KOPT-K1 (cell line): ENCODE measurements around the gene SLC45A2.
A peak's percentile ranks its signal among the peaks of the same experiment; 100 is the strongest.

Experiments
- H3K27ac ChIP-seq: fragments of 200-600 bp; sonication (generic); 2 replicates; pipeline ENCODE4 v1.5.1; 2016; ENCODE audit warnings: antibody characterized with exemption, mild to moderate bottlenecking, low read depth, low read length; ENCODE audit not compliant: poor library complexity, severe bottlenecking
- H3K36me3 ChIP-seq: fragments of 200-600 bp; sonication (generic); 2 replicates; pipeline ENCODE4 v1.5.1; 2017; ENCODE audit warnings: antibody characterized with exemption, mild to moderate bottlenecking, low read length, moderate library complexity; ENCODE audit not compliant: insufficient read depth
- H3K9me3 ChIP-seq: fragments of 200-600 bp; sonication (generic); 2 replicates; pipeline ENCODE4 v1.5.1; 2017; ENCODE audit warnings: antibody characterized with exemption, low read length, mild to moderate bottlenecking; ENCODE audit not compliant: insufficient read depth, poor library complexity, severe bottlenecking

The SLC45A2 gene

GRCh38 chr5:33997331-33997983 lies 13.0 kb upstream of the SLC45A2 start:
- H3K9me3 ChIP-seq = no peaks in the 10 kb centered on the region
- no peak overlapping the region for H3K27ac ChIP-seq
- H3K36me3 ChIP-seq = peaks cover 12% of the 10 kb centered on the region; the same call in 1 of the 2 replicates

- H3K36me3 ChIP-seq = peaks cover 12% of the 10 kb centered on the region; the same call in 1 of the 2 replicates
- H3K9me3 ChIP-seq = no peaks in the 10 kb centered on the region
- no peak overlapping the region for H3K27ac ChIP-seq
These were observed 11.4 kb upstream of the SLC45A2 start for GRCh38 chr5:33995865-33996264.

GRCh38 chr5:33994845-33995244 lies 10.4 kb upstream of the SLC45A2 start:
- no peak overlapping the region for H3K27ac ChIP-seq
- H3K9me3 ChIP-seq = no peaks in the 10 kb centered on the region
- peaks cover 12% of the 10 kb centered on the region; the same call in 1 of the 2 replicates for H3K36me3 ChIP-seq

- Histone ChIP-seq H3K36me3 (peaks cover 21% of the 10 kb centered on the region), H3K27ac (no peak overlapping the region), H3K9me3 (no peaks in the 10 kb centered on the region)
These were observed 8.4 kb upstream of the SLC45A2 start for GRCh38 chr5:33992864-33993263.

- H3K36me3 ChIP-seq = peaks cover 21% of the 10 kb centered on the region
- no peak overlapping the region for H3K27ac ChIP-seq
- peaks cover 7% of the 10 kb centered on the region for H3K9me3 ChIP-seq
These were observed 954 bp upstream of the SLC45A2 start for GRCh38 chr5:33985447-33985846.

GRCh38 chr5:33984178-33984577 lies 315 bp downstream of the SLC45A2 start:
- H3K9me3 ChIP-seq = peaks cover 7% of the 10 kb centered on the region
- no peak overlapping the region for H3K27ac ChIP-seq

GRCh38 chr5:33981408-33982162 lies 2.9 kb downstream of the SLC45A2 start:
- H3K27ac ChIP-seq = no peak overlapping the region
- peaks cover 7% of the 10 kb centered on the region for H3K9me3 ChIP-seq
- no peaks in the 10 kb centered on the region for H3K36me3 ChIP-seq

More at GRCh38 chr5:33984178-33984577, 315 bp downstream of the SLC45A2 start:
- peaks cover 18% of the 10 kb centered on the region for H3K36me3 ChIP-seq

GRCh38 chr5:33980030-33980429 lies 4.5 kb downstream of the SLC45A2 start:
- H3K27ac ChIP-seq = no peak overlapping the region
- no peaks in the 10 kb centered on the region for H3K36me3 ChIP-seq
- H3K9me3 ChIP-seq = no peaks in the 10 kb centered on the region

- no peak overlapping the region for H3K27ac ChIP-seq
- no peaks in the 10 kb centered on the region for H3K9me3 ChIP-seq
- no peaks in the 10 kb centered on the region for H3K36me3 ChIP-seq
These were observed 6.2 kb downstream of the SLC45A2 start for GRCh38 chr5:33978306-33978705.

- Histone ChIP-seq H3K36me3 (no peaks in the 10 kb centered on the region), H3K9me3 (no peaks in the 10 kb centered on the region), H3K27ac (no peak overlapping the region)
These were observed 8.2 kb downstream of the SLC45A2 start for GRCh38 chr5:33976307-33976706.

- no peaks in the 10 kb centered on the region for H3K9me3 ChIP-seq
- H3K36me3 ChIP-seq = no peaks in the 10 kb centered on the region
- no peak overlapping the region for H3K27ac ChIP-seq
These were observed 8.6 kb downstream of the SLC45A2 start for GRCh38 chr5:33975852-33976251.

- Histone ChIP-seq H3K36me3 (no peaks in the 10 kb centered on the region), H3K9me3 (no peaks in the 10 kb centered on the region), H3K27ac (peak overlapping the region; percentile 5)
These were observed 11.2 kb downstream of the SLC45A2 start for GRCh38 chr5:33973271-33973670.

GRCh38 chr5:33969572-33970452 lies 14.7 kb downstream of the SLC45A2 start:
- no peak overlapping the region for H3K27ac ChIP-seq
- no peaks in the 10 kb centered on the region for H3K9me3 ChIP-seq
- H3K36me3 ChIP-seq = no peaks in the 10 kb centered on the region

- Histone ChIP-seq H3K36me3 (no peaks in the 10 kb centered on the region), H3K27ac (no peak overlapping the region), H3K9me3 (no peaks in the 10 kb centered on the region)
These were observed 16.1 kb downstream of the SLC45A2 start for GRCh38 chr5:33968211-33969005.
